Liver (tissue), 9 donors: ENCODE measurements around the gene PNMT. TPM values are rescaled to one million over a fixed set of nuclear protein-coding genes. Genes with fewer than 3 reads are reported as not detected.

Experiments
- DNase-seq: peaks from one replicate; pipeline ENCODE4 v3.0.0-alpha.2; 2017; ENCODE audit warnings: low spot score
- H3K27ac ChIP-seq, 2 donors: one replicate each; pipeline ENCODE4 v1.7.0; 2013; ENCODE audit warnings: inconsistent platforms in 2 of 2, low read length in 2 of 2, control low read depth in 1 of 2, low read depth in 1 of 2, mild to moderate bottlenecking in 1 of 2
- H3K27me3 ChIP-seq, 4 donors: one replicate each; pipeline versions ENCODE4 v1.6.1 to v1.7.0; 2013; ENCODE audit warnings: low read length in 3 of 4, inconsistent platforms in 1 of 4, mild to moderate bottlenecking in 1 of 4, moderate library complexity in 1 of 4; ENCODE audit not compliant: control insufficient read depth in 4 of 4, insufficient read depth in 4 of 4
- H3K36me3 ChIP-seq, 4 donors: one replicate each; pipeline versions ENCODE4 v1.6.1 to v1.7.0; 2013; ENCODE audit warnings: low read length in 3 of 4, mild to moderate bottlenecking in 3 of 4, low read depth in 1 of 4, moderate library complexity in 1 of 4; ENCODE audit not compliant: control insufficient read depth in 4 of 4, insufficient read depth in 3 of 4
- H3K4me1 ChIP-seq, 4 donors: one replicate each; pipeline versions ENCODE4 v1.6.1 to v1.7.0; 2013; ENCODE audit warnings: low read length in 3 of 4, mild to moderate bottlenecking in 3 of 4, moderate library complexity in 1 of 4; ENCODE audit not compliant: control insufficient read depth in 4 of 4, insufficient read depth in 4 of 4
- H3K4me3 ChIP-seq, 3 donors: one replicate each; pipeline versions ENCODE4 v1.6.1 to v1.7.0; 2013; ENCODE audit warnings: low read length in 3 of 3, control low read depth in 1 of 3, low read depth in 1 of 3, mild to moderate bottlenecking in 1 of 3
- H3K9ac ChIP-seq, 2 donors: one replicate each; pipeline ENCODE4 v1.7.0; 2013; ENCODE audit warnings: low read length in 2 of 2, mild to moderate bottlenecking in 2 of 2, moderate library complexity in 2 of 2, control low read depth in 1 of 2, low read depth in 1 of 2
- H3K9me3 ChIP-seq, 4 donors: one replicate each; pipeline versions ENCODE4 v1.6.1 to v1.7.0; 2013; ENCODE audit warnings: low read length in 3 of 4; ENCODE audit not compliant: control insufficient read depth in 4 of 4
- ATF3 ChIP-seq: IDR thresholded peaks from 2 replicates; pipeline ENCODE4 v1.6.1; 2016; ENCODE audit warnings: antibody characterized with exemption
- CTCF ChIP-seq: fragments of 150-350 bp; IDR thresholded peaks from 2 replicates; pipeline ENCODE4 v1.5.1; 2017; ENCODE audit warnings: improper control_type of control experiment, low read depth, low read length; ENCODE audit not compliant: missing input control
- FOXA1 ChIP-seq: IDR thresholded peaks from 2 replicates; pipeline ENCODE4 v1.6.1; 2016; ENCODE audit warnings: antibody characterized with exemption
- FOXA2 ChIP-seq: IDR thresholded peaks from 2 replicates; pipeline ENCODE4 v1.6.1; 2016; ENCODE audit warnings: antibody characterized with exemption
- HNF4A ChIP-seq, 2 donors: conservative IDR thresholded peaks; 2 replicates each; pipeline ENCODE4 v1.6.1; 2016; ENCODE audit warnings: antibody characterized with exemption in 2 of 2, mild to moderate bottlenecking in 2 of 2
- HNF4G ChIP-seq: IDR thresholded peaks from 2 replicates; pipeline ENCODE4 v1.6.1; 2016; ENCODE audit warnings: antibody characterized with exemption
- MAX ChIP-seq: IDR thresholded peaks from 2 replicates; pipeline ENCODE4 v1.6.1; 2016; ENCODE audit warnings: antibody characterized with exemption
- RAD21 ChIP-seq, 2 donors: IDR thresholded peaks; 2 replicates each; pipeline ENCODE4 v1.6.1; 2016; ENCODE audit warnings: antibody characterized with exemption in 2 of 2, mild to moderate bottlenecking in 2 of 2
- RXRA ChIP-seq, 2 donors: IDR thresholded peaks; 2 replicates each; pipeline ENCODE4 v1.6.1; 2017 to 2018; ENCODE audit warnings: antibody characterized with exemption in 2 of 2, mild to moderate bottlenecking in 1 of 2
- TAF1 ChIP-seq: conservative IDR thresholded peaks from 2 replicates; pipeline ENCODE4 v1.6.1; 2016; ENCODE audit warnings: antibody characterized with exemption, mild to moderate bottlenecking
- YY1 ChIP-seq: IDR thresholded peaks from 2 replicates; pipeline ENCODE4 v1.6.1; 2016; ENCODE audit warnings: antibody characterized with exemption, mild to moderate bottlenecking
- WGBS: extraction: QIAGEN DNeasy Blood & Tissue Kit; methylation state at CpG from one replicate; pipeline ENCODE4 v1.1.7; 2013; 5-methylcytosine and 5-hydroxymethylcytosine counted together
- polyA plus RNA-seq, 2 donors: library from polyadenylated mRNA; stranded (reverse) in 1 of 2; unstranded in 1 of 2; fragments of 200-250 nt in 1 of 2; fragments of >200 nt in 1 of 2; fragmentation: Nextera tagmentation in 1 of 2; extraction: Ambion mirVana in 1 of 2; gene quantifications; one replicate each; pipeline versions ENCODE4 v1.2.1 to v1.2.3, GENCODE V29; 2013 to 2015
- total RNA-seq, 2 donors: library from RNA; depleted of rRNA; stranded (reverse); fragments of >200 nt; gene quantifications; one replicate each; pipeline ENCODE4 v1.2.3, GENCODE V29; 2014
- donor health status: healthy.
- donor health status: healthy.
- donor health status: healthy.
- donor health status: healthy.
- donor health status: healthy.

PNMT gene
- 1 to 10 TPM in 1 of 2 donors, not detected in 1; 8.6 TPM for total RNA-seq
- under 1 TPM; 0.20 to 0.26 TPM for polyA plus RNA-seq

- peak; percentile 82 for DNase-seq
- WGBS: 4% methylated on average over 85 of the region's 85 CpGs
- H3K36me3 ChIP-seq: no peaks in the 10 kb centered on the region
- no peaks in the 10 kb centered on the region for H3K9me3 ChIP-seq
- H3K4me1 ChIP-seq: peaks cover 27 to 54% (median 43%) of the 10 kb centered on the region in 4 donors
- TF ChIP-seq MAX (no peak), HNF4A (conservative IDR thresholded peaks at IDR 0.05) (no peak), TAF1 (no peak), RAD21 (IDR thresholded peaks at IDR 0.05) (peak; percentile 48 to 73), HNF4G (no peak), CTCF (peak; percentile 50)
- no peak within 1 kb of the TSS for H3K27ac ChIP-seq
- H3K4me3 ChIP-seq: peak within 1 kb of the TSS in 1 of 3 donors; percentile 34
- peak within 1 kb of the TSS in 1 of 2 donors; percentile 2 for H3K9ac ChIP-seq
- no peaks in the 10 kb centered on the region for H3K27me3 ChIP-seq
These were observed at the start of gene PNMT for GRCh38 chr17:39667945-39668924. Gene PNMT (plus strand): TSS chr17:39668453. CDS start chr17:39668476, 23 bp downstream.

- Histone ChIP-seq H3K4me3 (no peak overlapping the region), H3K27ac (no peak overlapping the region), H3K4me1 (peaks cover 2 to 20% (median 8%) of the 10 kb centered on the region in 4 donors), H3K27me3 (no peaks in the 10 kb centered on the region), H3K9me3 (no peaks in the 10 kb centered on the region), H3K36me3 (no peaks in the 10 kb centered on the region), H3K9ac (no peak overlapping the region)
- TF ChIP-seq RXRA (IDR thresholded peaks at IDR 0.05): no peak
- TF ChIP-seq FOXA2: no peak
- TF ChIP-seq YY1: no peak
- TF ChIP-seq FOXA1: no peak
- no peak for DNase-seq
- 34% methylated on average over 13 of the region's 13 CpGs for WGBS
These were observed 49.1 kb upstream of the PNMT start for GRCh38 chr17:39618956-39619785.

GRCh38 chr17:39619786-39620101, 48.5 kb upstream of the PNMT start:
- no peak for DNase-seq
- no peak overlapping the region for H3K4me3 ChIP-seq
- H3K36me3 ChIP-seq: no peaks in the 10 kb centered on the region
- peaks cover 2 to 20% (median 8%) of the 10 kb centered on the region in 4 donors for H3K4me1 ChIP-seq
- H3K27me3 ChIP-seq: no peaks in the 10 kb centered on the region
- no peak overlapping the region for H3K27ac ChIP-seq
- H3K9ac ChIP-seq: no peak overlapping the region
- 57% methylated on average over 1 of the region's 1 CpG for WGBS
- TF ChIP-seq FOXA1 (no peak), ATF3 (no peak)
- no peaks in the 10 kb centered on the region for H3K9me3 ChIP-seq
